GM19043 (cell line): ENCODE measurements around the gene SYNE1.
A peak's percentile ranks its signal among the peaks of the same experiment; 100 is the strongest.

ENCODE experiments used
- ATAC-seq: cut with Tn5 transposase; IDR thresholded peaks from one replicate; pipeline ENCODE4 v1.9.1; 2021; ENCODE audit warnings: low read depth; ENCODE audit not compliant: unreplicated experiment

SYNE1 gene

DNA sequence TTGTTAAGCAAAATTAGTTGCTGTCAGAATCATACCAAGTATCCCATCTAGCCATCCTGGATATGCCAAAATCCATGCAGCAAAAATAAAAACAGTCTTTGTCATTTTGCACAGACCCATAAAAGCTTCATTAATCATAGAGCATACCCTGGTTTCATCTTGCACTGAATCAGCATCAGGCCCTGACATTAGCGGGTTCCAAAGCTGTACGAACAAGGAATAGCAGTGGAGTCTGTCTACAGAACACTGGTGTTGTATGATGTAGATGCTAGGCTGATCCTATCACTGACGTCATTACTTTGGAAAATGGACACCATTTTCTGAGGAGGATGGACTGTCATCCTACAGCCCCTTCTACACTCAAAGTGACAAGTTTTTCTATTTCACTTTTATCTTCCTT, 514.1 kb downstream of the SYNE1 start:
- ATAC-seq: no peak

DNA sequence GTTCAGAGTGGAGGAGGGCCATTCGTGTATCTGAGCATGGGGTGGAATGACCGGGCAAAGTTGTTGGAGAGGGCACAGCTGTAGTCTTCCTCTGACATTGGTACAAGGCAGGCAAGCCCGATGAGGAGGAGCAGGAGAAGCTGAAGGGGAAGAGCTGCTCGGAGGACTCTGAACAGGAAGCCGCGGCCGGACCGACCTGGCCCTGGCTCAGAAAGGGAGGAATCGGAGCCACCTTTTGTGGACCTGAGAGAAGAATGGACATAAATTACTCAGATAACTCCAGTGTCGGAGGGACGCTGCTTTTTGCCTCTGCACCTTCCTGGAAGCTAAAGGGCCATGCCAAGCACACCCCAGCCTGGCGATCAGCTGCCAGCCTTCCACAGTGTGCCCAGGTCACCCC, 514.7 kb downstream of the SYNE1 start:
- ATAC-seq: no peak

DNA sequence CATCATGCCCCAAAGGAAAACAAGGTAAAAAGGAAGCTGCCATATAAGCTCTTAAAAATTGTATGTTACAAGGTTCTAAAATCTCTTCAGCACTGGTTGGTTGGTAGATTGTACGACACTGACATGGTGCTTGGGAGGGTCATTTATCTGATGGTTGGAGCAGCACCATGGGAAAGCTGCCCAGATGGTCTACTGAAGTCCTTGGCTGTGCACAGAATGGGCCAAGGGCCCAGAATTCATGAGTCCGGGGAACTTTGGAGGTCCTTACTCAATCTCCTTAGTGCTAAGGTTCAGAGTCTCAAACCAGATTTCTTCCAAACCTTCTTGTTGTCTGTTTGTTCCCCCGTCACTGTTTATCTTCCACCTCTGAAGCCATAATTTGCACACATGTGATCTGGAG, 515.3 kb downstream of the SYNE1 start:
- no peak for ATAC-seq

DNA sequence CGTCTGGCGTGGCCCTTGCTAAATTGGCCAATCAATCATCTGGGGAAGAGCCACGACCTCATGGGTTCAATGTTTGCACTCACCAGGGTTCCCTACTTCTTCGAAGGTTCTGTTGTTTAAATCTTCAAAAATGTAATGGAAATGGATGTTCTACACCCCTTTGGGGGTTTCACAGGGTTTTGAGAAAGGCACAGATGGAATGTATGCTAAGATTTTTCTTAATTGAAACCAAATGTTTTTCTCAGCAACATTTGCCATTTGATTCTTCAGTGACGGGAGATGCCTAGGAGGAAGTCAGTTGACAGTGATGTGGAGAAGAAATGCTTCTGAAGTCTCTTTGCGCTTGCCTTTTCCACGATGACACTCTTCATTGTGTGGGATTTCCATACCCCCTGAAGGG, 517.3 kb downstream of the SYNE1 start:
- ATAC-seq: no peak

DNA sequence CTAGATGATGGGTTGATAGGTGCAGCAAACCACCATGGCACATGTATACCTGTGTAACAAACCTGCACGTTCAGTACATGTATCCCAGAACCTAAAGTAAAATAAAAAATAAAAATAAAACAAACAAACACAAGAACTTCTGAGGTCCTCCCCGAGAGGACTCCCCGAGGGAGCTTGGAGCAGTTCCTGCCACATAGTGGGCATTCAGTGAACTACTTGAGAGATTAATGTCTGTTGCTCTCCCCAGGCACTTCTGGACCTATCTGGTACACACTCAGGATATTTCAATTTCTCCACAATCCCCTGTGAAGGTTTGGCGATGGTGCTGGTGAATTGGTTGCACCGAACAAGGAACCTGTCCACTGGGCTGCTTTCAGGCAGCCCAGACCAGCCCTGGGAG, 518.5 kb downstream of the SYNE1 start:
- no peak for ATAC-seq

DNA sequence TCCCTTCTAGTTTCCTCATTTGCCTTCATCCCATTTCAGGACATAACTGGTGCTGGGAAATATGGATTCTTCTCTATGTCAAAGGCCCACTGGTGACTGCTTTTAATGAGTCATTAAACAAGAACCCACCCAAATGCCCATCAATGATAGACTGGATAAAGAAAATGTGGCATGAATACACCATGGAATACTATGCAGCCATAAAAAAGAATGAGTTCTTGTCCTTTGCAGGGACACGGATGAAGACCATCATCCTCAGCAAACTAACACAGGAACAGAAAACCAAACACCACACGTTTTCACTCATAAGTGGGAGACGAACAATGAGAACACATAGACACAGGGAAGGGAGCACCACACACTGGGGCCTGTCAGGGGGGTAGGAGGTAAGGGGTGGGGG, 518.9 kb downstream of the SYNE1 start:
- ATAC-seq: no peak

DNA sequence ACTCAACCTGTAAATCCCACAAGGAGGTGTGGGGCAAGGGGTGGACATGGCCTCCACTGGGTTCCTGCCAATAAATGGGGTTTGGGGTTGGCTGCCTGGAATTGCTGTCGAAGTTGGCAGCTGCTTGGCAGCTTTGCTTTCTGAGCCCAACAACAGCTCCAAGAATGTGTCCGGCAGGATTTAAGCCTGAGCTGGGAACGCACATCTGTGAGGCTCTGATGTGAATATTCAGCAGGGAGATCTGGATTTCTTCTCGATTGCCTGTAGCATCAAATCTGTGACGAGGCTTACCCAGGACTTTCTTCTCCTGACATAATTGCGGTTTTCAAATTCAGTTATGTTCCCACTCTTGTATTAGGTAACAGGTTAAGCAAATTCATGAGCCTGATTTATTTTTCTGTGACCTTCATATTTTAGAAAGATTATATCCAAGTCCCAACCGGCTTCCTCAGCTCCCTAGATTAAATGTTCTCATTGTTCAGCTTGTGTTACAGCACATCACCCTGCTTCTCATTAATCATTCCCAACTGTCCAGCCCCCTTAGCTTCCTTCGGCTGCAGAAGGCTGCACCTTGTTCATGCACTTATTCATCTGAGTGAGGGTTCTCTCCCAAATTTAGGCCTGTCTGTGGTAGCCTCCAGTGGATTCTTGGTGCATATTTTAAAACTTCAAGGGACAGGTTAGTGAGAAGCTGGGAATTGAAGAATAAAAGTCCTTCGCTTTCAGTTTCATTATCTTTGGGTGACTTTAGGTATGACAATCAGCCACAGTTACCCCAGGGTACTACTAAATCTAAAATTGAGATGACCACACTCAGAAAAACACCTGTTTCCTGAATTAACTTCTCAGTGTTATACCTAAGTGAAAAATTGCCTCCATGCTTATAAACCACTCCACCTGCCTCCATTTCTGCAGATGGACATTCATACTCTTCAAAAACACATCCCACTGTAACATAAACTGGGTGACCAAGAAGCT, 519.7 kb downstream of the SYNE1 start:
- peak; percentile 66 for ATAC-seq

DNA sequence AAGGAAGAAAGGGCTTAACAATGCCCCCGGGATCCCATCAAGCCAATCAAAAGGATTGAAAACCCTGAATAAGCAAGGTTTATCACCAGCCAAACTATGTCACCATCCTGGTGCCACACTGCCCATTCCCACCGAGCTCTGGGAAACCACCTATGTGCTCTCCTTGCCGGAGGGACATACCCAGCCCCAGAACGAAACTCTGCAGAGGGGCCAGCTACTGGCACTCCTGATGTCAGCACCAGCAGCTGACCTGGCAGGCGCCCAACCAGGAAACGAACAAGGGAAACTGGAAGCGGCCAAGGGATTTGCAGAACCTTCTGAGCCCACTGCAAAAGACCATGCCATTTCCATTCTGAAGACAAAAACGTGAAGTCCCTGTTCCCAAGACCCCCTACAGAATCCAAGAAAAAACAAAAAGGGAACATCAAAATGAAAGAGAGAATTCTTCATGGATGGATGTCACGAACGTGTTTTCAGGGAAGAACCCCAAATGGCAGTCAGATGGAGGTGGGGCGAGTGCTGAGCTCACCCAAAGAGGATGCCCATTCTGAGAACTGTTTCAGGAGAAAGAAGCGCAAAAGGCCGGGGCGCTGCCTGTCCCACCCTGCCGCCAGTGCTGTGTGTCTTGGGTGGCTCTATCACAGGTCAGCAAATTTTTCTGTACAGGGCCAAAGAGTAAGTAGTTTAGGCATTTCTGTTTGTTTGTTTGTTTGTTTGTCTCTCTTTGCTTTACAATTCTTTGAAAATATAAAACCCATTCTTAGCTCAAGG, 524.5 kb downstream of the SYNE1 start:
- no peak for ATAC-seq

DNA sequence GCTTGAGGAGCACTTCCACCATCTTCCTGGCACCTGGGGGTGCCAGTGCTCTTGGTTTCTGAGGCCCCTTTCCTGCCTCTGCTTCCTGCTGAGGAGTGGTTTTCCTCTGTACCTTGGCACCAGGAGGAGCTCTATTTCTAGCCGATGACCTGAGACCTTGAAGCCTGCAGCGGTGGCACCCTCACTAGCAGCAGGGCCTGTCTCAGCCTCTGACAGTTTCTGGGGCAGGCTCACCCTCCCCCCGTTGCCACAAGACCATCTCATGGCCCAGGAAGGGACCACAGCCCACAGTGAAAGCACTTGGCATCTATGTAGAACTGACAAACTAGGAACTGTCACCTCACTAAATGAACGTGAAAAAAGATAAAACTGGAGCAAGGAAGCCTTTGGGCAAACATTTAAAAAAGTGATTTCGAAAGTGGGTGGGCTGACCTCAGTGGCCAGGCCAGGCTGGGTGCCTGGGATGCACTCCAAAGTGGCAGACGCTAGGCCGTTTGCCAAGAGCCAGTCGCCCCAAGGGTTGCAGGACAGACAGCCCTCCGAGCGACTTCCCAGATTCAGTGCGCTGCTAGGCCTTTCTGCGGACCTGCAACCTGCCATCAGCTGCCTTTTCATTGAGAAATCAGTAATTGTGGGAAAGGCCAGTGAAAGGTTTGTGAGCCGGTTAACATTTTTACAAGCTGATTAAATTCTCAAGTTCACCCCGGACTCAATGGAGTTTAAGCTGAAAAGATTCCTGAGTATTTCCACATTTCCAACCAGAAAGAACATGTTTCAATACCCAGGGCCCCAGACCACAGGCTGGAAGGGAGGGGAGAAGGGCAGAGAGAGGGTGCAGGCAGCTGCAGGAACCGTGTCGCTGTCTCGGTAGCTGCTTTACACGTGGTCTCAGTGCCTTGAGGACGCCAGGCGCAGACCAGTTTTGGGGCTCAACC, 526.0 kb downstream of the SYNE1 start:
- ATAC-seq: no peak

DNA sequence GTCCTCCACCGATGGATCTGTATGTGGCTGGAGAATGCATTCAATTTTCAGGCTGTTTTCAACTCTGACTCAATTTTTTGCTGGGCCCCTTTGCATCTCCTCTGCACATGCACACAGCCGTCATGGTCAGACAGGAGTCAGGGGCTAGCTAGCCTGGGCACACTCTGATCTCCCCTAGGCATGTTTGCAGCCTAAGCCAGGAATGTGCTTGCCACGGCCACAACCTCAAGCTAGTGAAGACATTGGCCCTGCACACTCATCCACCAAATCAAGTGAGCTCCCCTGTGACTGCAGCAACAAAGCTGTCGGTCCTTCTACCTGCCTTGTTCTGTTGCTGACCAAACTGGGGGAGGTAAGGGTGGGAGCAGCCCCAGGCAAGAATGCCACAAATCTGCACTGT, 529.2 kb downstream of the SYNE1 start:
- ATAC-seq: no peak

DNA sequence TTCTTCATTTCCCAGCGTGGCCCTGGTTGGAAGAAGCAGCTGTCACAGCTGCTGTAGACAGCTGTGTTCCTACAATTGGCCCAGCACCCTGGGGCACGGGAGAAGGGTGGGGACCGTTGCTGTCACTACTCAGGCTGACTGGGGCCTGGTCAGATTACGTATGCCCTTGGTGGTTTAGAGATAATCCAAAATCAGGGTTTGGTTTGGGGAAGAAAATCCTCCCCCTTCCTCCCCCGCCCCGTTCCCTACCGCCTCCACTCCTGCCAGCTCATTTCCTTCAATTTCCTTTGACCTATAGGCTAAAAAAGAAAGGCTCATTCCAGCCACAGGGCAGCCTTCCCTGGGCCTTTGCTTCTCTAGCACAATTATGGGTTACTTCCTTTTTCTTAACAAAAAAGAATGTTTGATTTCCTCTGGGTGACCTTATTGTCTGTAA, 537.0 kb downstream of the SYNE1 start:
- no peak for ATAC-seq

DNA sequence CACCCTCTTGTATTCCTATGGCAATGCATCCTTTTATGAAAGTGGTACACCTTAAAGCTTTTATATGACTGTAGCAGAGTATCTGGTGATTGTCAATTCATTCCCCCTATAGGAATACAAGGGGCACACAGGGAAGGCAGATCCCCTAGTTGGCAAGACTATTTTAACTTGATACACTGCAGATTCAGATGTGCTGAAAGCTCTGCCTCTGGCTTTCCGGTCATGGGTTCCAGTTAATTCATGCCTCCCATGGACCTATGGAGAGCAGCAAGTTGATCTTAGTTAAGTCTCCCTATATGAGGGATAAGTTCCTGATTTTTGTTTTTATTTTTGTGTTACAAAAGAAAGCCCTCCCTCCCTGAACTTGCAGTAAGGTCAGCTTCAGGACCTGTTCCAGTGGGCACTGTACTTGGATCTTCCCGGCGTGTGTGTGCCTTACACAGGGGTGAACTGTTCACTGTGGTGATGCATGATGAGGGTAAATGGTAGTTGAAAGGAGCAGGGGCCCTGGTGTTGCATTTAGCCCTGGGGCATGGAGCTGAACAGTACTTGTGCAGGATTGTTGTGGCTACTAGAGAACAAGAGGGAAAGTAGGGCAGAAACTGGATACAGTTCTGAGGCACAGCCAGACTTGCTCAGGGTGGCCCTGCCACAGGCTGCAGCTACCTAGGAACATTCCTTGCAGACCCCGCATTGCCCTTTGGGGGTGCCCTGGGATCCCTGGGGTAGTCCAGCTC, 537.5 kb downstream of the SYNE1 start:
- no peak for ATAC-seq

DNA sequence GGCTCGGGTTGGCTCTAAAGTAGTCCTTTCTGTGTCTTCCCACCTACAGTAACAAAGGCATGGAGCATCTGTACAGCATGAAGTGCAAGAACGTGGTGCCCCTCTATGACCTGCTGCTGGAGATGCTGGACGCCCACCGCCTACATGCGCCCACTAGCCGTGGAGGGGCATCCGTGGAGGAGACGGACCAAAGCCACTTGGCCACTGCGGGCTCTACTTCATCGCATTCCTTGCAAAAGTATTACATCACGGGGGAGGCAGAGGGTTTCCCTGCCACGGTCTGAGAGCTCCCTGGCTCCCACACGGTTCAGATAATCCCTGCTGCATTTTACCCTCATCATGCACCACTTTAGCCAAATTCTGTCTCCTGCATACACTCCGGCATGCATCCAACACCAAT, 538.5 kb downstream of the SYNE1 start:
- ATAC-seq: no peak

DNA sequence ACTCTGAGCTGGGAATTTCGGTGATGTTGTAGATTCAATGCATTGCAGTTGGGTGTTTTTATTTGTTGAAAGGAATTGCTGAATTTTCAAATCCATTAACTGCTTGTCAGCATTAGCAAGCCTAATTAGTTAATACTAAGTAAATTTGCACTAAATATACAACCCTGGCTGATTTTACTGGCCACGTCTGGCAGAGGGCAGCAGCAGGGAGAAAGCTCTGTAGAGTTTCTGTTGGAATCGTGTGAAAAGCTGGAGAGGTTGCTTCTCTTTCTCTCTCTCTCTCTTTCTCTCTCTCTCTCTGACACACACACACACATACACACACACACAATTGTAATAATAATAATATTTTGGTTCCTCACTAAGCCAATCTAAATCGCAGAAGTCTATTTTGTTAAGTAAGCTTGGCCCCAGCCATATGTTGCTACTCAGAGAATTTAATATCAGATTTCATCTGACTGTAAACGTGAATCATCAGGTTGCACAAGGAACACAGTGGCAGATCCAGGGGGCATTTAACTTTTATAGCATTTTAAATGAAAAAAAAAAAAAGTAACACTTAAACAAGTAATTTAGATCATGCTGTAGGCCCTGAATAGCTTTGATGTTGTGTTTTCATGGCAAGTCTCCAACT, 540.2 kb downstream of the SYNE1 start:
- ATAC-seq: no peak

DNA sequence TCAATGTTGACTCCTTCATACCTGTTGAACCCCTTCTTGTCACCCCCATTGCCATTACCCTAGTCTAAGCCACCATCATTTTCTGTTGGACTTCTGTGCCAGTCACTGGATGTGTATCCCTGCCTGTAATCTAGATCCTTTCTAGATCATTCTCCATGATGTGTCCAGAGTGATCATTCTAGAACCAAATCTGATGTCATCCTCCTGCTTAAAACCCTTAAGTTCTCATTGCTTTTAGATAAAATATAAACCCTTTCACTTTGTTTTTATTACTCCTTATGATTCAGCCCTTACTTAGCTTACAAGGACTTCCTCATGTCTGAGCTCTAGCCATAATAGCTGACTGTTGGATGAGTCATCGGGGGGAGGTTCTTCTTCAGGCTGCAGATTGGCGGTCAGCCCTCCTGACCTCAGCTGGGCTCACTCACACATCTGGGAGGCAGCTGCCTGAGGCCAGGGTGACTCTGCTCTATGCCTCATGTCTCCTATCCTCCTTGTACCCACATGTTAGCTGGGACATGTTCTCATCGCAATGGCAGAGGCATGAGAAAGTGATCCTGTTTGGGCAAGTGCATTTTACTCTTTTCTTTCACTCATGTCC, 542.1 kb downstream of the SYNE1 start:
- ATAC-seq: no peak

DNA sequence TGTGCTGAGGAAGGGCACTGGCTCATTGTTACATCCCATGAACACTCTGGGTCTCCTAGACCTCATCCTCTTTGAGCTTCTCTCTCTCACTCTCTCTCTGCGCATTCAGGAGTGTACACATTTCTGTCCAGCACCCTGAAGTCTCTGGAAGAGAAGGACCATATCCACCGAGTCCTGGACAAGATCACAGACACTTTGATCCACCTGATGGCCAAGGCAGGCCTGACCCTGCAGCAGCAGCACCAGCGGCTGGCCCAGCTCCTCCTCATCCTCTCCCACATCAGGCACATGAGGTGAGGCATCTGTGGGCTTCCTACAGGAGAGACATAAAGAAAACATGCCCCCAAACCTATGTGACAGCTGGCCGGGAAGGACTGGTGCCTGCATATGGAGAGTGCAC, 542.9 kb downstream of the SYNE1 start:
- ATAC-seq: no peak

DNA sequence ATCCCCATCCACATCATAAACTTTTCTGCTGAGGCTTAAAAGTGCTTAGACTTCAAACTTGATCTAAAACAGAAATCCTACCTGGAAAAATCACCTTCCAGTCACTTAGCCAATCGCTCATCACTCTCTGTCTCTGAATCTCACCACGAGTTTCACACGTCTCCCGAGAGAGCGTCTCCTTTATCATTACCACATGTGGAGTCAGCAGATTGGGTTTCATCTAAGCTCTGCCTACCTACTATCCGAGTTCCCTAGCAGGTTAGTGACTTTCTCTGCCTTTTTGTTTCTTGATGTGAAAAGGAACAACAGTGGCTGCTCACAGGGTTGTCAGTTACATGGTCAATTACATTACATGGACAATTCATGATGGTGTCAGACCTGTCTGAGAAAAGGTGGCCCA, 543.5 kb downstream of the SYNE1 start:
- no peak for ATAC-seq

DNA sequence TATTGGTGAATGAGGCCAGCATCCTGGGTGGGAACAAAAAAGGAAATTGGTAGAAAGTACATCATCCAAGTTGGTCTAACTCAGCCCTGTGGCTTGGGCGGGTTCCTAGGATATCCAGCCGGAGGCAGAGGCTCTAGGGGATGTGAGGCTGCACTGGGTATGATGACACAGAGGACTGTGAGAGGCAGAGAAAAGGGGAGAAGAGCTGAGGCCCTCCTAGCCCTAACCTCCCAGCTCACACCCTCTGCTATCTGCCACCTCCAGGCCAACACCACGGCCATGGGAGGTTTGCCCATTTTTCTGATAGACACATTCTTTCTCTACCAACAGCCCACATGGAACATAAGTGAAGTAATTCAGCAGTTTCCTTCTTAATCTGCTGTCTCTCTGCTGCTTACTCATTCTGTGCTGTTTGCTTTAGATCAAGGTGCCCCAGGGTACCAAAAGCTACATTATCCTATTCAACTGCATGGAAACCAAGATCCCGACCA, 545.3 kb downstream of the SYNE1 start:
- no peak for ATAC-seq

DNA sequence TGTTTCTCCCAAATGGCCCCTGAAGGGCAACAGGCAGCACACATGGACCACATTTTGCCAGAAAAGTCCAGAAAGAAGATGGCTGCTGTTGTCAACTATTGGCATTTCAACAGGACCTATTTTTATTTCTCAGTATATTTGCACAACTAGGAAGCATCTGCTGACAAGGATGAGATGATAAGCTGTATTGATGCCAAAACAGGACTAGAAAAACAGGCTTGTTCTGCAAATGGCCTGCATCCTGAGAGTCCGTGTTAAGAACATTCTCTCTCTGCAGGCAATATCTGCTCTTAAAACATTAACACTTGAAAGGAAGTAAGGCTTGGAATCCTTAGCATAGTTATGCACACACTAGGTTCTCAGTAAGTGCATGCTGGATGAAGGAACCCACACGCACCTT, 546.0 kb downstream of the SYNE1 start:
- ATAC-seq: no peak
